HCT116 (cell line): ENCODE data around the gene SMIM5. TPM values are rescaled to one million over a fixed set of nuclear protein-coding genes. Genes with fewer than 3 reads are reported as not detected.

ENCODE experiments used
- ATAC-seq: fragments of 200-7000 bp; cut with Tn5 transposase; 2 replicates; pipeline ENCODE4 v1.9.1; 2020; ENCODE audit warnings: mild to moderate bottlenecking, moderate library complexity
- BruUV-seq: library from RNA; stranded (reverse); fragments of 400-500 nt; replicated peaks from 2 replicates; lab custom pipeline; 2021; lab: Mats Ljungman, UMichigan
- CTCF ChIA-PET: fragments of 300-600 bp; sonication (Branson Sonifier 250); formaldehyde crosslinking; loops from one replicate; lab custom pipeline; 2021; ENCODE audit warnings: antibody characterized with exemption; lab: Charles Lee
- POLR2A ChIA-PET: fragments of 300-600, 350-600 bp; sonication (Branson Sonifier 250); formaldehyde crosslinking; loops from one replicate; lab custom pipeline; 2021; ENCODE audit warnings: antibody characterized with exemption; lab: Charles Lee
- RAD21 ChIA-PET, 2 experiments: fragments of 300-600 bp; sonication (Branson Sonifier 250); formaldehyde crosslinking; loops; one replicate each; lab custom pipeline; 2023; ENCODE audit warnings: low total read pairs in 2 of 2; ENCODE audit not compliant: uncharacterized antibody in 2 of 2, unreplicated experiment in 2 of 2, low non-redundant PET in 1 of 2; lab: Charles Lee
- DNase-seq: peaks from one replicate; pipeline ENCODE4 v3.0.0-alpha.2; 2010; ENCODE audit warnings: low read depth, low spot score
- H2AFZ ChIP-seq: fragments of 200-600 bp; shearing (Covaris generic), sonication (generic); 2 replicates; pipeline ENCODE4 v1.6.1; 2017; ENCODE audit warnings: low read depth, mixed run types, mixed read lengths, antibody characterized with exemption, low read length; ENCODE audit not compliant: poor library complexity, severe bottlenecking
- H3K27ac ChIP-seq: 2 replicates; pipeline ENCODE4 v1.5.1; 2012; ENCODE audit warnings: low read depth, low read length
- H3K27me3 ChIP-seq: fragments of 200-600 bp; sonication (generic); 2 replicates; pipeline ENCODE4 v1.6.1; 2016; ENCODE audit warnings: mixed run types, low read length, mixed read lengths; ENCODE audit not compliant: insufficient read depth
- H3K36me3 ChIP-seq, 2 experiments: fragments of 200-500 bp in 1 of 2; fragments of 200-600 bp in 1 of 2; sonication (Bioruptor generic) in 1 of 2; sonication (generic) in 1 of 2; 2 replicates each; pipeline versions ENCODE4 v1.5.1 to v1.6.1; 2014 to 2016; ENCODE audit warnings: low read length in 2 of 2, inconsistent platforms in 1 of 2, mixed read lengths in 1 of 2, mixed run types in 1 of 2; ENCODE audit not compliant: insufficient read depth in 2 of 2, control insufficient read depth in 1 of 2
- H3K4me1 ChIP-seq, 2 experiments: fragments of 200-600 bp in 1 of 2; sonication (generic) in 1 of 2; 2 replicates each; pipeline versions ENCODE4 v1.5.1 to v1.6.1; 2012 to 2017; ENCODE audit warnings: low read length in 2 of 2, inconsistent platforms in 1 of 2, mild to moderate bottlenecking in 1 of 2, mixed read lengths in 1 of 2, mixed run types in 1 of 2, moderate library complexity in 1 of 2; ENCODE audit not compliant: insufficient read depth in 2 of 2, control insufficient read depth in 1 of 2
- H3K4me2 ChIP-seq: fragments of 200-600 bp; sonication (generic); 2 replicates; pipeline ENCODE4 v1.6.1; 2017; ENCODE audit warnings: mixed run types, low read length, mixed read lengths
- H3K4me3 ChIP-seq, 2 experiments: fragments of 200-600 bp in 1 of 2; sonication (generic) in 1 of 2; replicated peaks in 1 of 2; 2 replicates each; pipeline ENCODE4 v1.5.1; 2011 to 2016; ENCODE audit warnings: low read length in 2 of 2, control low read depth in 1 of 2, low read depth in 1 of 2, mild to moderate bottlenecking in 1 of 2, mixed read lengths in 1 of 2, mixed run types in 1 of 2
- H3K79me2 ChIP-seq: fragments of 200-600 bp; sonication (generic); 2 replicates; pipeline ENCODE4 v1.6.1; 2017; ENCODE audit warnings: mild to moderate bottlenecking, mixed run types, low read length, moderate library complexity, mixed read lengths; ENCODE audit not compliant: insufficient read depth
- H3K9ac ChIP-seq: fragments of 200-600 bp; sonication (generic); 2 replicates; pipeline ENCODE4 v1.6.1; 2016; ENCODE audit warnings: low read length, mixed read lengths
- H3K9me2 ChIP-seq: fragments of 200-600 bp; sonication (generic), shearing (Covaris generic); 2 replicates; pipeline ENCODE4 v1.6.1; 2017; ENCODE audit warnings: mixed run types, mild to moderate bottlenecking, moderate library complexity; ENCODE audit not compliant: insufficient read depth
- H3K9me3 ChIP-seq, 2 experiments: fragments of 200-500 bp in 1 of 2; fragments of 200-600 bp in 1 of 2; sonication (Bioruptor generic) in 1 of 2; sonication (generic) in 1 of 2; 2 replicates each; pipeline ENCODE4 v1.6.1; 2014 to 2017; ENCODE audit warnings: low read length in 2 of 2, mixed read lengths in 2 of 2, inconsistent platforms in 1 of 2, low read depth in 1 of 2, mild to moderate bottlenecking in 1 of 2, mixed run types in 1 of 2, moderate library complexity in 1 of 2; ENCODE audit not compliant: control insufficient read depth in 1 of 2, insufficient read depth in 1 of 2
- H4K20me1 ChIP-seq: fragments of 200-600 bp; sonication (generic), shearing (Covaris generic); 2 replicates; pipeline ENCODE4 v1.6.1; 2017; ENCODE audit warnings: mixed run types, mild to moderate bottlenecking, moderate library complexity; ENCODE audit not compliant: insufficient read depth
- CEBPB ChIP-seq: IDR thresholded peaks from 2 replicates; pipeline ENCODE4 v1.6.1; 2012; ENCODE audit warnings: low read depth
- FOSL1 ChIP-seq: IDR thresholded peaks from 2 replicates; pipeline ENCODE4 v1.6.1; 2012; ENCODE audit warnings: low read depth
- JUND ChIP-seq: IDR thresholded peaks from 2 replicates; pipeline ENCODE4 v1.6.1; 2012
- POLR2AphosphoS5 ChIP-seq: IDR thresholded peaks from 2 replicates; pipeline ENCODE4 v1.6.1; 2011; ENCODE audit warnings: mild to moderate bottlenecking, low read depth, low read length, moderate library complexity
- SIN3A ChIP-seq: IDR thresholded peaks from 2 replicates; pipeline ENCODE4 v1.6.1; 2012; ENCODE audit warnings: low read depth
- SP1 ChIP-seq: IDR thresholded peaks from 2 replicates; pipeline ENCODE4 v1.6.1; 2012; ENCODE audit warnings: low read depth
- YY1 ChIP-seq: IDR thresholded peaks from 2 replicates; pipeline ENCODE4 v1.6.1; 2011; ENCODE audit warnings: low read length, low read depth, moderate library complexity, mild to moderate bottlenecking; ENCODE audit not compliant: insufficient replicate concordance; ENCODE audit errors: extremely low read depth
- ZNF274 ChIP-seq: fragments of 200-500 bp; sonication (Bioruptor generic); IDR thresholded peaks from 2 replicates; pipeline ENCODE4 v1.6.1; 2014; ENCODE audit warnings: mild to moderate bottlenecking, low read depth, low read length, inconsistent platforms
- intact Hi-C: fragments of 100-400 bp; cut with micrococcal nuclease; formaldehyde crosslinking; loops from 2 replicates; pipeline ENCODE4 v1.10.0; 2022
- total RNA-seq: library from RNA; stranded (reverse); gene quantifications from one replicate; pipeline ENCODE4 v1.2.1, GENCODE V29; 2021; ENCODE audit not compliant: unreplicated experiment
- TF ChIP-seq, protein P1 (sequence below): IDR thresholded peaks from 2 replicates; pipeline ENCODE4 v1.6.1; 2011; ENCODE audit warnings: mild to moderate bottlenecking, low read length, moderate library complexity; ENCODE audit not compliant: insufficient replicate concordance; ENCODE audit errors: extremely low read depth
- TF ChIP-seq, protein P2 (sequence below), 3 experiments: fragments of 200-600 bp in 1 of 3; sonication (generic) in 1 of 3; IDR thresholded peaks in 2 of 3; conservative IDR thresholded peaks in 1 of 3; 2 replicates each; pipeline ENCODE4 v1.5.1; 2012 to 2017; ENCODE audit warnings: low read depth in 2 of 3, low read length in 2 of 3, antibody characterized with exemption in 1 of 3, borderline replicate concordance in 1 of 3, control low read depth in 1 of 3, mild to moderate bottlenecking in 1 of 3, mixed read lengths in 1 of 3, mixed run types in 1 of 3, moderate library complexity in 1 of 3; ENCODE audit not compliant: insufficient read depth in 1 of 3
- TF ChIP-seq, protein P3 (sequence below): IDR thresholded peaks from 2 replicates; pipeline ENCODE4 v1.6.1; 2012

Gene SMIM5
- total RNA-seq, 1 experiment from 2014 or later = 0.12 TPM

- H3K4me3 ChIP-seq = no peak overlapping the region
- no peak overlapping the region for H2AFZ ChIP-seq
- H3K27me3 ChIP-seq = no peaks in the 10 kb centered on the region
- H3K9ac ChIP-seq = no peak overlapping the region
- POLR2A ChIA-PET = no interaction called here
- DNase-seq (no peak), ATAC-seq (no peak)
- CTCF ChIA-PET = no interaction called here
- intact Hi-C loops = no loop called here
- H3K36me3 ChIP-seq = no peaks in the 10 kb centered on the region
- peaks cover 9 to 25% of the 10 kb centered on the region in 2 experiments for H3K4me1 ChIP-seq
- no peak overlapping the region for H3K27ac ChIP-seq
- H3K4me2 ChIP-seq = no peak overlapping the region
- no peaks in the 10 kb centered on the region for H3K9me2 ChIP-seq
- no peak for TF ChIP-seq SP1
- TF ChIP-seq ZNF274 = no peak
- no peak for TF ChIP-seq YY1
- TF ChIP-seq, protein P1, sequence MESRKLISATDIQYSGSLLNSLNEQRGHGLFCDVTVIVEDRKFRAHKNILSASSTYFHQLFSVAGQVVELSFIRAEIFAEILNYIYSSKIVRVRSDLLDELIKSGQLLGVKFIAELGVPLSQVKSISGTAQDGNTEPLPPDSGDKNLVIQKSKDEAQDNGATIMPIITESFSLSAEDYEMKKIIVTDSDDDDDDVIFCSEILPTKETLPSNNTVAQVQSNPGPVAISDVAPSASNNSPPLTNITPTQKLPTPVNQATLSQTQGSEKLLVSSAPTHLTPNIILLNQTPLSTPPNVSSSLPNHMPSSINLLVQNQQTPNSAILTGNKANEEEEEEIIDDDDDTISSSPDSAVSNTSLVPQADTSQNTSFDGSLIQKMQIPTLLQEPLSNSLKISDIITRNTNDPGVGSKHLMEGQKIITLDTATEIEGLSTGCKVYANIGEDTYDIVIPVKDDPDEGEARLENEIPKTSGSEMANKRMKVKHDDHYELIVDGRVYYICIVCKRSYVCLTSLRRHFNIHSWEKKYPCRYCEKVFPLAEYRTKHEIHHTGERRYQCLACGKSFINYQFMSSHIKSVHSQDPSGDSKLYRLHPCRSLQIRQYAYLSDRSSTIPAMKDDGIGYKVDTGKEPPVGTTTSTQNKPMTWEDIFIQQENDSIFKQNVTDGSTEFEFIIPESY = no peak
- TF ChIP-seq, protein P2, sequence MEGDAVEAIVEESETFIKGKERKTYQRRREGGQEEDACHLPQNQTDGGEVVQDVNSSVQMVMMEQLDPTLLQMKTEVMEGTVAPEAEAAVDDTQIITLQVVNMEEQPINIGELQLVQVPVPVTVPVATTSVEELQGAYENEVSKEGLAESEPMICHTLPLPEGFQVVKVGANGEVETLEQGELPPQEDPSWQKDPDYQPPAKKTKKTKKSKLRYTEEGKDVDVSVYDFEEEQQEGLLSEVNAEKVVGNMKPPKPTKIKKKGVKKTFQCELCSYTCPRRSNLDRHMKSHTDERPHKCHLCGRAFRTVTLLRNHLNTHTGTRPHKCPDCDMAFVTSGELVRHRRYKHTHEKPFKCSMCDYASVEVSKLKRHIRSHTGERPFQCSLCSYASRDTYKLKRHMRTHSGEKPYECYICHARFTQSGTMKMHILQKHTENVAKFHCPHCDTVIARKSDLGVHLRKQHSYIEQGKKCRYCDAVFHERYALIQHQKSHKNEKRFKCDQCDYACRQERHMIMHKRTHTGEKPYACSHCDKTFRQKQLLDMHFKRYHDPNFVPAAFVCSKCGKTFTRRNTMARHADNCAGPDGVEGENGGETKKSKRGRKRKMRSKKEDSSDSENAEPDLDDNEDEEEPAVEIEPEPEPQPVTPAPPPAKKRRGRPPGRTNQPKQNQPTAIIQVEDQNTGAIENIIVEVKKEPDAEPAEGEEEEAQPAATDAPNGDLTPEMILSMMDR (IDR thresholded peaks at IDR 0.05 in 2 of 3, conservative IDR thresholded peaks at IDR 0.05 in 1 of 3; ENCODE audit: borderline replicate concordance in 1 of 3, insufficient read depth in 1 of 3, low read depth in 2 of 3, low read length in 2 of 3) = no peak
- TF ChIP-seq SIN3A = no peak
- TF ChIP-seq JUND = no peak
- no peak for TF ChIP-seq POLR2AphosphoS5
- no peak for TF ChIP-seq CEBPB
- TF ChIP-seq, protein P3, sequence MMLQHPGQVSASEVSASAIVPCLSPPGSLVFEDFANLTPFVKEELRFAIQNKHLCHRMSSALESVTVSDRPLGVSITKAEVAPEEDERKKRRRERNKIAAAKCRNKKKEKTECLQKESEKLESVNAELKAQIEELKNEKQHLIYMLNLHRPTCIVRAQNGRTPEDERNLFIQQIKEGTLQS = no peak
- no peak for TF ChIP-seq FOSL1
- RAD21 ChIA-PET = no interaction called here
- H3K79me2 ChIP-seq = no peaks in the 10 kb centered on the region
- no peaks in the 10 kb centered on the region for H3K9me3 ChIP-seq
- no peaks in the 10 kb centered on the region for H4K20me1 ChIP-seq
- BruUV-seq = no TSS peak
Observed at GRCh38 chr17:75595920-75596313, 37.3 kb upstream of the SMIM5 start.
